Prostate gland (tissue), 2 donors: Measurements from ENCODE around the gene SRPRB. TPM values are rescaled to one million over a fixed set of nuclear protein-coding genes. Genes with fewer than 3 reads are reported as not detected.

Experiments used
- DNase-seq: peaks from one replicate; pipeline ENCODE4 v3.0.0-alpha.2; 2019; ENCODE audit warnings: low spot score
- H3K27ac ChIP-seq, 2 donors: fragments of 200-600 bp; sonication (generic); 2 replicates each; pipeline ENCODE4 v1.5.1; 2017 to 2019
- H3K27me3 ChIP-seq: fragments of 200-600 bp; sonication (generic); replicated peaks from 2 replicates; pipeline ENCODE4 v1.5.1; 2019; ENCODE audit not compliant: insufficient read depth
- H3K36me3 ChIP-seq, 2 donors: fragments of 200-600 bp; sonication (generic); 1 replicate in 1 of 2; 2 replicates in 1 of 2; pipeline versions ENCODE4 v1.5.1 to v1.8.1; 2017 to 2019
- H3K4me1 ChIP-seq: fragments of 200-600 bp; sonication (generic); replicated peaks from 2 replicates; pipeline ENCODE4 v1.5.1; 2019
- H3K4me3 ChIP-seq, 2 donors: fragments of 200-600 bp; sonication (generic); 2 replicates each; pipeline ENCODE4 v1.5.1; 2017 to 2019
- H3K9me3 ChIP-seq: fragments of 200-600 bp; sonication (generic); 2 replicates; pipeline ENCODE4 v1.5.1; 2017
- POLR2A ChIP-seq: fragments of 450-650 bp; IDR thresholded peaks from one replicate; pipeline ENCODE4 v1.6.1; 2016; ENCODE audit warnings: antibody characterized with exemption, mild to moderate bottlenecking
- POLR2AphosphoS5 ChIP-seq: sonication (generic); formaldehyde crosslinking; IDR thresholded peaks from one replicate; pipeline ENCODE4 v1.6.1; 2017; ENCODE audit warnings: antibody characterized with exemption
- WGBS: methylation state at CpG from one replicate; pipeline ENCODE4 v1.1.5; 2018; 5-methylcytosine and 5-hydroxymethylcytosine counted together
- intact Hi-C: fragments of 100-400 bp; cut with DNase I; formaldehyde crosslinking; loops from one replicate; pipeline ENCODE4 v1.14.2; 2022
- total RNA-seq, 2 donors: library from RNA; depleted of rRNA; stranded (reverse); fragments of >200 nt; gene quantifications; one replicate each; pipeline ENCODE4 v1.1.0, GENCODE V29; 2016
- TF ChIP-seq, protein P1 (sequence below), 4 experiments: fragments of 200-600 bp in 2 of 4; fragments of 450-650 bp in 2 of 4; sonication (generic) in 2 of 4; IDR thresholded peaks; 1 replicate in 3 of 4; 2 replicates in 1 of 4; pipeline ENCODE4 v1.5.1; 2016 to 2019; ENCODE audit warnings: antibody characterized with exemption in 4 of 4, mild to moderate bottlenecking in 2 of 4, moderate library complexity in 2 of 4

The SRPRB gene
- total RNA-seq, 2 donors from 2014 or later = 25.5 to 29.1 TPM

DNA sequence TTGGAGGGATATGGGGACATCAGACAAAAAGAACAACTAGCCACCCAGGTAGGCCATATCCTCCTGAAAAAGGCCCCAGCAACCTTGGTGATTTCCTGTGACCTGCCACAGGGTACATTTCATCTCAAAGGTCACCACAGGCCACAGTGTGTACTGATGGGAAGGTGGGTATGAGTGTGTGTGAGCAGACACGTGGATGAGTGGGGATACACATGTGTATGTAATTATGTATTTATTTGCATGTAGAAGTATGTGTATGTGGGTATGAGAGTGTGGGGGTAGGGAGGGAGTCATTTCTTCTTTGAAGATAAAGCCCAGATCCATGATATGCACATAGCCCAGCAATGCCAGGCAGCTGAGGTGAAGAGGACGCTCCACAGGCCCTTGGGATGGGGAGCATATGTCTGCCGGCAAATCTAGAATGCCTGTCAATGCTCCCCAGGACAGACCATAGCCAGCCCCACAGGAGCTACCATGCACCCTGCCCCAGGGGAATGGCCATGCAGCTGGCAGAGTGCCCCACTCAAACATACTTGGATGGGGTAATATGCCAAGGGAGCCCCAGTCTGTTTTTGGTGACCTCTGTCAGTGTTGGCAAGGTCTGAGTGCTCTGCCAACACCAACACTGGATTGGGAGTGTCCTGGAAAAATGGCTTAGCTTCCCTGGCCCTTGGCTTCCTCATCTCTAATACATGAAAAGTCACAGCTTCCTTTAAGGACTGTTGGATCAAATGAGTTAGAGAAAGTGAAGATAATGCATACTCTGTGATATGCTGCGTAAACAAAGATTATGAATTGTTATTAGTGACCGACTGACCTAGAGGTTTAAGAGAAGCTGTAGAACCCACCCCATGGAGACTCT, 47.7 kb downstream of the SRPRB start:
- TF ChIP-seq, protein P1, sequence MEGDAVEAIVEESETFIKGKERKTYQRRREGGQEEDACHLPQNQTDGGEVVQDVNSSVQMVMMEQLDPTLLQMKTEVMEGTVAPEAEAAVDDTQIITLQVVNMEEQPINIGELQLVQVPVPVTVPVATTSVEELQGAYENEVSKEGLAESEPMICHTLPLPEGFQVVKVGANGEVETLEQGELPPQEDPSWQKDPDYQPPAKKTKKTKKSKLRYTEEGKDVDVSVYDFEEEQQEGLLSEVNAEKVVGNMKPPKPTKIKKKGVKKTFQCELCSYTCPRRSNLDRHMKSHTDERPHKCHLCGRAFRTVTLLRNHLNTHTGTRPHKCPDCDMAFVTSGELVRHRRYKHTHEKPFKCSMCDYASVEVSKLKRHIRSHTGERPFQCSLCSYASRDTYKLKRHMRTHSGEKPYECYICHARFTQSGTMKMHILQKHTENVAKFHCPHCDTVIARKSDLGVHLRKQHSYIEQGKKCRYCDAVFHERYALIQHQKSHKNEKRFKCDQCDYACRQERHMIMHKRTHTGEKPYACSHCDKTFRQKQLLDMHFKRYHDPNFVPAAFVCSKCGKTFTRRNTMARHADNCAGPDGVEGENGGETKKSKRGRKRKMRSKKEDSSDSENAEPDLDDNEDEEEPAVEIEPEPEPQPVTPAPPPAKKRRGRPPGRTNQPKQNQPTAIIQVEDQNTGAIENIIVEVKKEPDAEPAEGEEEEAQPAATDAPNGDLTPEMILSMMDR (IDR thresholded peaks at IDR 0.05) = no peak
- TF ChIP-seq POLR2AphosphoS5 (no peak), POLR2A (no peak)
- Histone ChIP-seq H3K27me3 (no peaks in the 10 kb centered on the region), H3K36me3 (no peaks in the 10 kb centered on the region), H3K4me1 (no peaks in the 10 kb centered on the region), H3K9me3 (no peaks in the 10 kb centered on the region), H3K27ac (no peak overlapping the region), H3K4me3 (no peak overlapping the region)
- 90% methylated on average over 5 of the region's 5 CpGs for WGBS
- DNase-seq = no peak
- intact Hi-C loops = no loop called here

DNA sequence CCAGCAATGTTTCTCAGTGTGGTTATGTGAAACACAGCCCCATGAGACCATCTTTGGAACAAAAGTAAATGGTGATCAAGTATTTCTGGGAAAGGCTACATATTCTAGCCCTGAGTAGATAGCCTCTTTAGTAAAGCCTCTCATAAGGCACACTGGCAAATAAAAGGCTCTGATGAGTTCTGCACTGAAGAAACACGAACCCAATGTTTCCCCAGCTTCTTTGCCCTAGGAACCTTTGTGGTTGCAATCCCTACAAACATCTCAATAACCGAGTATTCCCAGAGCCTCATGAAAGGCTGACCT, 48.3 kb downstream of the SRPRB start:
- 85% methylated on average over 2 of the region's 2 CpGs for WGBS
- no peak for DNase-seq

DNA sequence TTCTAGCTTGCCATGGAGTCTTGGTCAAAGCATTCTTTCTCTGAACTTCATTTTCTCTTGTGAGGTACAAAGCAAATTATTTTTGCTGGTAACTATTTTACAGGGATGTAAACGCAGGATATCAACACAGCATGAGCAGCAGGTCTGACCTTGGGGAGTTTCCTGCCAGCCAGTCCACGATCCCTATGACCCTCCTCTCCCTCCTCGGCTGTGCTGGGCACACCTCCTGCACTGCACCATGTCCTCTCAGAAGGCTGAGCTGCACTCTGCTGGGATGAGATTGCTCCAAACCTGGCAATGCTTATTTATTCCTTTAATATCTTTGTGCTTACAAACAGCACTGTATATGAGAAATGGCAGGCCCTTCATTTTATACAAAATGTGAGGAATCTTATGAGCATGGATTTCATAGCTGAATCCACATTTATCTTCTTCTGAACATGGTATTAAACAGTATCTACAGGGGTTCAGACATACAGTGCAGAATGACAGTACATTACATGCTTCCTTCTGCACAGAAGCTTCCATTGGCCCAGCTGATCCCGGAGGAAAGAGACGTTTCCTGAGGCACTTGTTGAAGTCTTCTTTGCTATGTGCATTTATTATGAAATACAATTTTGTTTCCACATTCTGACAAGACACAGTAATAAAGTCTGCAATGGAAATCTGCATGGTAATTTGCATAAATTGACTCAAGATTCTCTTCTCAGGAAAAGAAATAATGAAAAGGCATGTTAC, 48.8 kb downstream of the SRPRB start:
- no peaks in the 10 kb centered on the region for H3K27me3 ChIP-seq
- intact Hi-C loops = no loop called here
- TF ChIP-seq, protein P1 (IDR thresholded peaks at IDR 0.05) = no peak
- no peak for TF ChIP-seq POLR2AphosphoS5
- TF ChIP-seq POLR2A = no peak
- no peak overlapping the region for H3K4me3 ChIP-seq
- 76% methylated on average over 5 of the region's 5 CpGs for WGBS
- no peaks in the 10 kb centered on the region for H3K4me1 ChIP-seq
- no peaks in the 10 kb centered on the region for H3K36me3 ChIP-seq
- DNase-seq = no peak
- H3K27ac ChIP-seq = no peak overlapping the region
- H3K9me3 ChIP-seq = no peaks in the 10 kb centered on the region

More for the DNA sequence above, 48.3 kb downstream of the SRPRB start:
- H3K36me3 ChIP-seq = no peaks in the 10 kb centered on the region
- no peak overlapping the region for H3K27ac ChIP-seq
- H3K9me3 ChIP-seq = no peaks in the 10 kb centered on the region
- TF ChIP-seq POLR2A (no peak), POLR2AphosphoS5 (no peak)
- TF ChIP-seq, protein P1 (IDR thresholded peaks at IDR 0.05) = no peak
- intact Hi-C loops = no loop called here
- no peaks in the 10 kb centered on the region for H3K27me3 ChIP-seq
- no peak overlapping the region for H3K4me3 ChIP-seq
- H3K4me1 ChIP-seq = no peaks in the 10 kb centered on the region

DNA sequence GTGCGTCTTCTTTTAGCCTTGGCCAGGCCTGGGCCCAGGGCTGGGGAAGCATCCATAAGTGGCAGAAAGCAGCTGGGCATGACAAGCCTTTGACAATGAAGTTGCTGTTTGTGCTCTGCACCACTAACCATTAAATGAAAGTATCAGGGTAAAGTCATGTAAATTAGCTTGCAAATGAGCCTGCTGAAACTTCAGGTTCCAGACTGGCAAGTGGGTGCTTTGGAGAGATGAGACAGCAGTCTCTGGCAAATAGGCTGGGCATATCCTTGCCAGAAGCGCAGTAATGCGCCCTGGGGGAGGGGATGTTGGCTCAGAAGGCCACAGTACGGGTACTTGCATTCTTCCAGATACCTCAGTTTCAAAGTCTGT, 49.4 kb downstream of the SRPRB start:
- H3K27ac ChIP-seq = no peak overlapping the region
- TF ChIP-seq POLR2AphosphoS5 = no peak
- no peak for TF ChIP-seq POLR2A
- TF ChIP-seq, protein P1 (IDR thresholded peaks at IDR 0.05) = no peak
- no peak for DNase-seq
- no peaks in the 10 kb centered on the region for H3K9me3 ChIP-seq
- intact Hi-C loops = no loop called here
- no peaks in the 10 kb centered on the region for H3K36me3 ChIP-seq
- no peaks in the 10 kb centered on the region for H3K4me1 ChIP-seq
- H3K4me3 ChIP-seq = no peak overlapping the region
- H3K27me3 ChIP-seq = no peaks in the 10 kb centered on the region
- 92% methylated on average over 4 of the region's 4 CpGs for WGBS

DNA sequence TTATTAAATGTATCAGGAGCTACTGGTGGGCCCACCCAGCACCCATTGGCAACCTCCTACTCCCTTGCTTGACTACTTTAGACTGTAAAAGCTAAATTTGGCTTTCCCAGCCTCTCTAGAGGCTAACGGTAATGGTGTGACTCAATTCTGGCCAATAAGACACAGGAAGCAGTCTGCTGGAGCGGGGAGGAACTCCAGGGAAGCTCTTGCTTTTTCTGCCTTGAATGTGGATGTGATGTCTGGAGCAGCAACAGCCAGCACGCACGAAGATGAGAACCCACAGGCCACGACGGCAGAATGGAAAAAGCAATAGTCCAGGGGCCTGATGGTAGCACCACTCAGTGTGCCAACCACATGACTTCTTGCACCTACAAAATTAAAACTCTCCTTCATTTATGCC, 50.2 kb downstream of the SRPRB start:
- 90% methylated on average over 6 of the region's 6 CpGs for WGBS
- Histone ChIP-seq H3K4me1 (no peaks in the 10 kb centered on the region), H3K9me3 (no peaks in the 10 kb centered on the region), H3K27me3 (no peaks in the 10 kb centered on the region), H3K4me3 (no peak overlapping the region), H3K27ac (no peak overlapping the region), H3K36me3 (no peaks in the 10 kb centered on the region)
- intact Hi-C loops = no loop called here
- no peak for DNase-seq
- TF ChIP-seq POLR2AphosphoS5 = no peak
- TF ChIP-seq, protein P1 (IDR thresholded peaks at IDR 0.05) = no peak
